ENCODE results near the gene GRIP1. TPM values are rescaled to one million over a fixed set of nuclear protein-coding genes. Genes with fewer than 3 reads are reported as not detected.

Gene GRIP1
- total and polyA plus RNA-seq, 2 donors (not counting 3 experiments of a cell fraction or from before 2014, with no cell fraction given) = 0.04 to 0.69 TPM

DNA sequence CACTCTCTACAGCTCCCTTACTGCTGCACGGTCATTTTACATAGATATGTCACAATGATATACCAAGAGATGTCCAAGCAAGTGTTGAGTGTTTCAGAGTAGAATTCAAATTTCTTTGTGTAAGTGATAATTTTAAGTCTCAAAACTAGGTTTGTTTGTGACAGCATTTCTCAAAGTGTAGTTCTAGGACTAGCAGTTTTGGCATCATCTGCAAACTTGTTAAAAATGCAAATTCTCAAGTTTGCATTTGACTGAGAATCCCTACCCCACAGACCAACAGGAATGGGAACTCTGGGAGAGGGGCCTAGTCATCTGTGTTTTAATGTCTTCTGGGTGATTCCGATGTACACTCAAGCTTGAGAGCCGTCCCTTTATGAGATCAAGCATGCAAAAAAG is 279.0 kb downstream of the GRIP1 start:
- intact Hi-C loops (cut with micrococcal nuclease) = loop anchor here (10.0 kb wide), 1 partner anchor 415 kb away; no protein-coding TSS in a partner anchor
- Histone ChIP-seq H3K4me3 (replicated peaks in 1 of 3; ENCODE audit: insufficient read depth in 1 of 3, low read depth in 1 of 3, low read length in 3 of 3) (no peak overlapping the region), H2AFZ (ENCODE audit: low read depth, low read length) (no peak overlapping the region), H3K27ac (ENCODE audit: insufficient read depth, low read depth, low read length) (no peak overlapping the region), H3K27me3 (ENCODE audit: control insufficient read depth in 2 of 2, insufficient read depth in 2 of 2, low read length in 2 of 2) (peaks cover 0 to 2% of the 10 kb centered on the region in 2 experiments), H3K79me2 (ENCODE audit: control insufficient read depth, insufficient read depth, low read length) (no peaks in the 10 kb centered on the region), H3K4me1 (ENCODE audit: control insufficient read depth, extremely low read depth, insufficient read depth, low read length) (peaks cover 2% of the 10 kb centered on the region), H3K9me3 (replicated peaks; ENCODE audit: control insufficient read depth, insufficient read depth, low read length) (no peaks in the 10 kb centered on the region), H3K9me1 (replicated peaks; ENCODE audit: control insufficient read depth, extremely low read depth, insufficient read depth, low read length) (no peaks in the 10 kb centered on the region), H3K4me2 (ENCODE audit: insufficient read depth, low read length) (no peak overlapping the region), H3K36me3 (ENCODE audit: control insufficient read depth in 2 of 2, extremely low read depth in 1 of 2, insufficient read depth in 2 of 2, low read length in 2 of 2) (no peaks in the 10 kb centered on the region), H3K9ac (replicated peaks; ENCODE audit: extremely low read depth, insufficient read depth, low read length) (no peak overlapping the region), H4K20me1 (replicated peaks; ENCODE audit: control insufficient read depth, extremely low read depth, insufficient read depth, low read length) (no peaks in the 10 kb centered on the region)
- BruUV-seq (replicated peaks) = no TSS peak
- ChIA-PET CTCF (interaction anchor here (1.7 kb wide), 1 partner anchor 48 kb away, joined by 4 read pairs; no protein-coding TSS in a partner anchor), POLR2A (no interaction called here)
- DNase-seq (ENCODE audit: low read depth, low spot score) = no peak
- no peak for FAIRE-seq
- dilution Hi-C loops (cut with MboI; ENCODE audit: extremely low pct_ligation_motif_present, low sequenced_read_pairs) = no loop called here
- TF ChIP-seq, protein P1, sequence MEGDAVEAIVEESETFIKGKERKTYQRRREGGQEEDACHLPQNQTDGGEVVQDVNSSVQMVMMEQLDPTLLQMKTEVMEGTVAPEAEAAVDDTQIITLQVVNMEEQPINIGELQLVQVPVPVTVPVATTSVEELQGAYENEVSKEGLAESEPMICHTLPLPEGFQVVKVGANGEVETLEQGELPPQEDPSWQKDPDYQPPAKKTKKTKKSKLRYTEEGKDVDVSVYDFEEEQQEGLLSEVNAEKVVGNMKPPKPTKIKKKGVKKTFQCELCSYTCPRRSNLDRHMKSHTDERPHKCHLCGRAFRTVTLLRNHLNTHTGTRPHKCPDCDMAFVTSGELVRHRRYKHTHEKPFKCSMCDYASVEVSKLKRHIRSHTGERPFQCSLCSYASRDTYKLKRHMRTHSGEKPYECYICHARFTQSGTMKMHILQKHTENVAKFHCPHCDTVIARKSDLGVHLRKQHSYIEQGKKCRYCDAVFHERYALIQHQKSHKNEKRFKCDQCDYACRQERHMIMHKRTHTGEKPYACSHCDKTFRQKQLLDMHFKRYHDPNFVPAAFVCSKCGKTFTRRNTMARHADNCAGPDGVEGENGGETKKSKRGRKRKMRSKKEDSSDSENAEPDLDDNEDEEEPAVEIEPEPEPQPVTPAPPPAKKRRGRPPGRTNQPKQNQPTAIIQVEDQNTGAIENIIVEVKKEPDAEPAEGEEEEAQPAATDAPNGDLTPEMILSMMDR (IDR thresholded peaks at IDR 0.05; ENCODE audit: extremely low read depth in 1 of 2, insufficient read depth in 1 of 2, low read depth in 1 of 2, low read length in 2 of 2) = no peak
- TF ChIP-seq JUN (IDR thresholded peaks at IDR 0.05; ENCODE audit: borderline replicate concordance, insufficient read depth, insufficient read length, low read depth) (no peak), EZH2 (IDR thresholded peaks at IDR 0.05; ENCODE audit: borderline replicate concordance, low read depth, low read length, severe bottlenecking) (no peak), POLR2AphosphoS5 (IDR thresholded peaks at IDR 0.05; ENCODE audit: insufficient read depth, low read depth, low read length) (no peak), FOS (IDR thresholded peaks at IDR 0.05; ENCODE audit: borderline replicate concordance, insufficient read depth, low read length) (no peak), POLR2A (IDR thresholded peaks at IDR 0.05; ENCODE audit: low read depth, low read length) (no peak), MYC (IDR thresholded peaks at IDR 0.05; ENCODE audit: low read depth, low read length) (no peak), GATA2 (IDR thresholded peaks at IDR 0.05; ENCODE audit: insufficient read depth, insufficient read length, low read depth, low read length) (no peak)

Data from endothelial cell of umbilical vein (primary cell).